A673 (cell line): Measurements from ENCODE around the gene PTF1A.
A peak's percentile ranks its signal among the peaks of the same experiment; 100 is the strongest.

ENCODE experiments used
- CTCF ChIP-seq: fragments of 300-800, 200-600 bp; sonication (generic); conservative IDR thresholded peaks from 2 replicates; pipeline ENCODE4 v1.5.1; 2017; ENCODE audit warnings: low read depth, mild to moderate bottlenecking, antibody characterized with exemption, low read length, moderate library complexity, mixed read lengths
- EZH2 ChIP-seq: fragments of 200-600 bp; sonication (generic); IDR thresholded peaks from 2 replicates; pipeline ENCODE4 v1.6.1; 2017; ENCODE audit warnings: borderline replicate concordance, low read depth, mild to moderate bottlenecking, mixed read lengths, antibody characterized with exemption, low read length; ENCODE audit not compliant: poor library complexity, severe bottlenecking

GRCh38 chr10:23190872-23191763 lies 994 bp upstream of the PTF1A start:
- TF ChIP-seq CTCF: no peak
- peak; percentile 81 for TF ChIP-seq EZH2
